HEK293 (cell line): ENCODE results near the gene SVIL.
"Not testable (repeated sequence)": the region's sequence is repeated elsewhere in the genome, so short reads cannot be mapped to it uniquely, and the experiment has no call there.

Experiments
- CTCF ChIA-PET: fragments of 350-600 bp; formaldehyde crosslinking; extraction: SDS; loops from one replicate; lab custom pipeline; 2021; ENCODE audit warnings: antibody characterized with exemption; lab: Yijun Ruan, JAX
- POLR2A ChIA-PET: fragments of 300-600 bp; formaldehyde crosslinking; extraction: SDS; loops from one replicate; lab custom pipeline; 2020; ENCODE audit warnings: antibody characterized with exemption, inconsistent platforms; lab: Yijun Ruan, JAX
- H3K27ac ChIP-seq: fragments of 200-500 bp; sonication (Bioruptor generic); 2 replicates; pipeline ENCODE4 v1.5.1; 2014; ENCODE audit warnings: low read depth, low read length, control low read depth, inconsistent platforms; ENCODE audit errors: extremely low read depth
- H3K36me3 ChIP-seq, 2 experiments: fragments of 200-500 bp in 1 of 2; sonication (Bioruptor generic) in 1 of 2; 1 replicate in 1 of 2; 2 replicates in 1 of 2; pipeline ENCODE4 v1.5.1; 2014 to 2017; ENCODE audit warnings: inconsistent platforms in 2 of 2, low read length in 2 of 2; ENCODE audit not compliant: control insufficient read depth in 2 of 2, insufficient read depth in 1 of 2
- H3K4me1 ChIP-seq: fragments of 200-500 bp; sonication (Bioruptor generic); 2 replicates; pipeline ENCODE4 v1.5.1; 2014; ENCODE audit warnings: mild to moderate bottlenecking, low read length, inconsistent platforms; ENCODE audit not compliant: control insufficient read depth, insufficient read depth
- H3K4me3 ChIP-seq: 2 replicates; pipeline ENCODE4 v1.5.1; 2011; ENCODE audit warnings: low read depth, mild to moderate bottlenecking, control low read depth, low read length, moderate library complexity
- H3K9me3 ChIP-seq: fragments of 200-500 bp; sonication (Bioruptor generic); 2 replicates; pipeline ENCODE4 v1.5.1; 2014; ENCODE audit warnings: low read depth, low read length, inconsistent platforms; ENCODE audit not compliant: control insufficient read depth, insufficient read depth
- MYNN ChIP-seq: fragments of 450-650 bp; formaldehyde crosslinking; IDR thresholded peaks from 2 replicates; pipeline ENCODE4 v1.5.1; 2016; ENCODE audit warnings: missing biosample characterization, missing genetic modification characterization, borderline replicate concordance
- PRDM1 ChIP-seq: fragments of 450-650 bp; formaldehyde crosslinking; IDR thresholded peaks from 2 replicates; pipeline ENCODE4; 2016; ENCODE audit warnings: missing biosample characterization, missing genetic modification characterization
- TRIM28 ChIP-seq: IDR thresholded peaks from 2 replicates; pipeline ENCODE4 v1.6.1; 2011; ENCODE audit warnings: low read length, control low read depth, borderline replicate concordance
- YY1 ChIP-seq: fragments of 450-650 bp; formaldehyde crosslinking; IDR thresholded peaks from 2 replicates; pipeline ENCODE4 v1.5.1; 2018; ENCODE audit warnings: missing biosample characterization, missing genetic modification characterization
- ZFP37 ChIP-seq: fragments of 450-650 bp; formaldehyde crosslinking; IDR thresholded peaks from 2 replicates; pipeline ENCODE4 v1.5.1; 2016; ENCODE audit warnings: missing biosample characterization, missing genetic modification characterization
- ZNF121 ChIP-seq: fragments of 450-650 bp; formaldehyde crosslinking; IDR thresholded peaks from 2 replicates; pipeline ENCODE4 v1.5.1; 2016; ENCODE audit warnings: missing biosample characterization, missing genetic modification characterization
- ZNF23 ChIP-seq: fragments of 450-650 bp; formaldehyde crosslinking; IDR thresholded peaks from 2 replicates; pipeline ENCODE4 v1.5.1; 2016; ENCODE audit warnings: missing biosample characterization, missing genetic modification characterization, borderline replicate concordance
- ZNF391 ChIP-seq: fragments of 450-650 bp; formaldehyde crosslinking; IDR thresholded peaks from 2 replicates; pipeline ENCODE4 v1.5.1; 2016; ENCODE audit warnings: low read depth, missing biosample characterization, missing genetic modification characterization, borderline replicate concordance
- ZNF514 ChIP-seq: fragments of 450-650 bp; formaldehyde crosslinking; IDR thresholded peaks from 2 replicates; pipeline ENCODE4 v1.5.1; 2016; ENCODE audit warnings: missing biosample characterization, missing genetic modification characterization
- ZNF571 ChIP-seq: fragments of 450-650 bp; formaldehyde crosslinking; IDR thresholded peaks from 2 replicates; pipeline ENCODE4 v1.5.0; 2017; ENCODE audit warnings: missing biosample characterization, missing genetic modification characterization
- ZNF626 ChIP-seq: fragments of 450-650 bp; sonication (Bioruptor Pico); formaldehyde crosslinking; IDR thresholded peaks from 2 replicates; pipeline ENCODE4 v1.5.1; 2018; ENCODE audit warnings: missing biosample characterization, missing genetic modification characterization, inconsistent platforms
- ZNF677 ChIP-seq: fragments of 450-650 bp; IDR thresholded peaks from 2 replicates; pipeline ENCODE4 v1.5.0; 2018; ENCODE audit warnings: missing biosample characterization, mild to moderate bottlenecking, missing genetic modification characterization, moderate library complexity
- ZNF747 ChIP-seq: fragments of 450-650 bp; formaldehyde crosslinking; IDR thresholded peaks from 2 replicates; pipeline ENCODE4 v1.5.1; 2016; ENCODE audit warnings: missing biosample characterization, missing genetic modification characterization
- TF ChIP-seq, protein P1 (sequence below): fragments of 450-650 bp; formaldehyde crosslinking; IDR thresholded peaks from 2 replicates; pipeline ENCODE4 v1.5.1; 2016; ENCODE audit warnings: missing biosample characterization, missing genetic modification characterization
- TF ChIP-seq, protein P2 (sequence below): fragments of 450-650 bp; formaldehyde crosslinking; IDR thresholded peaks from 2 replicates; pipeline ENCODE4 v1.5.1; 2016; ENCODE audit warnings: missing biosample characterization, missing genetic modification characterization
- TF ChIP-seq, protein P3 (sequence below): fragments of 450-650 bp; formaldehyde crosslinking; IDR thresholded peaks from 2 replicates; pipeline ENCODE4 v1.5.1; 2016; ENCODE audit warnings: missing biosample characterization, missing genetic modification characterization
- TF ChIP-seq, protein P4 (sequence below): fragments of 450-650 bp; formaldehyde crosslinking; IDR thresholded peaks from 2 replicates; pipeline ENCODE4 v1.5.1; 2016; ENCODE audit warnings: missing biosample characterization, missing genetic modification characterization
- TF ChIP-seq, protein P5 (sequence below): IDR thresholded peaks from 2 replicates; pipeline ENCODE4 v1.6.1; 2011; ENCODE audit warnings: mild to moderate bottlenecking, low read depth, low read length, borderline replicate concordance
- TF ChIP-seq, protein P6 (sequence below): fragments of 450-650 bp; formaldehyde crosslinking; IDR thresholded peaks from 2 replicates; pipeline ENCODE4; 2016; ENCODE audit warnings: missing biosample characterization, missing genetic modification characterization
- TF ChIP-seq, protein P7 (sequence below): fragments of 450-650 bp; formaldehyde crosslinking; IDR thresholded peaks from 2 replicates; pipeline ENCODE4 v1.5.1; 2016; ENCODE audit warnings: missing biosample characterization, missing genetic modification characterization

The SVIL gene

DNA sequence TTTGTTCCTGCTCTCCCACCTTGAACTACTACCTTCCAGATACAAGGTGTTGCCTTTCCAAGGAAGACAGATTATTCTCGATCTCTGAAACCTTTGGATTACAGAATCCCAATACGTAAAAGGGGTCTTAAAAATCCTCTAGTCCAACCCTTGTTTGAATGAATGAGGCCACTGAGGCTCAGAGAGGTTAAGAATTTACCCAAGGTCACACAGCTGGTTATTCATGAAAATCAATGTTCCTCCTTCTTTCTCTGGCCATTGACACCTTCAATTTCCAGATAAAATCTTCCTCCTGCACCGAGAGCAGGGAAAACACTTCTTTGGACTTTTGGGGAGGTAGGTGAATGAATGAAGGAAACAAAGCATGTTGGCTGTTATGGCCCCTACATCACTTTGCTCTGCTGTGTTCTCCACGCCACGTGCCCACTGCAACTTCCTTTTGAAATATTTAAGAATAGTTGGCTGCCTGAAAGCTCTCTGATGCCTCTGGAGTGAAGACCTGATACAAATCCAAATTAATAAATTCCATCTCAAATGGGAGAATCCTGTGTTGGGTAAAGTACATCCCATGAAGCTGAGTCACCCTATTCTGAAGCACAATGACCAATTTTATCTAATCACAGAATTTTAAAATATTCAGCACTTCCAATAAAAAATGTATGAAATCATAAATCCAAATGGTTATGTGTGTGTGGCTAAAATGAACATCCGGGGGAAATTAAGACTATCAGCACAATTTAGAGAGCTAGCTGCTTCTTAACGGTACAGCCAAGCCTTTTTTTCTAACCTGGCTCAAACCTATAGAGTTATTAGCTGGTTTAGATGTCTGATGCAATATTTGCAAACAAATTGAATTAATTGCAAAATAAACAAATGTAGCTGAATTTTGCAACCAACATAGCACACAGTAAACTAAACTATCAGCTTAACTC lies 7.3 kb downstream of the SVIL start (continued):
- TF ChIP-seq, protein P1, sequence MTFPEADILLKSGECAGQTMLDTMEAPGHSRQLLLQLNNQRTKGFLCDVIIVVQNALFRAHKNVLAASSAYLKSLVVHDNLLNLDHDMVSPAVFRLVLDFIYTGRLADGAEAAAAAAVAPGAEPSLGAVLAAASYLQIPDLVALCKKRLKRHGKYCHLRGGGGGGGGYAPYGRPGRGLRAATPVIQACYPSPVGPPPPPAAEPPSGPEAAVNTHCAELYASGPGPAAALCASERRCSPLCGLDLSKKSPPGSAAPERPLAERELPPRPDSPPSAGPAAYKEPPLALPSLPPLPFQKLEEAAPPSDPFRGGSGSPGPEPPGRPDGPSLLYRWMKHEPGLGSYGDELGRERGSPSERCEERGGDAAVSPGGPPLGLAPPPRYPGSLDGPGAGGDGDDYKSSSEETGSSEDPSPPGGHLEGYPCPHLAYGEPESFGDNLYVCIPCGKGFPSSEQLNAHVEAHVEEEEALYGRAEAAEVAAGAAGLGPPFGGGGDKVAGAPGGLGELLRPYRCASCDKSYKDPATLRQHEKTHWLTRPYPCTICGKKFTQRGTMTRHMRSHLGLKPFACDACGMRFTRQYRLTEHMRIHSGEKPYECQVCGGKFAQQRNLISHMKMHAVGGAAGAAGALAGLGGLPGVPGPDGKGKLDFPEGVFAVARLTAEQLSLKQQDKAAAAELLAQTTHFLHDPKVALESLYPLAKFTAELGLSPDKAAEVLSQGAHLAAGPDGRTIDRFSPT (tag by site-specific recombination) = no peak
- TF ChIP-seq MYNN (tag by site-specific recombination) (no peak), ZNF121 (tag by site-specific recombination) (no peak), ZNF514 (tag by site-specific recombination) (no peak)
- TF ChIP-seq, protein P2, sequence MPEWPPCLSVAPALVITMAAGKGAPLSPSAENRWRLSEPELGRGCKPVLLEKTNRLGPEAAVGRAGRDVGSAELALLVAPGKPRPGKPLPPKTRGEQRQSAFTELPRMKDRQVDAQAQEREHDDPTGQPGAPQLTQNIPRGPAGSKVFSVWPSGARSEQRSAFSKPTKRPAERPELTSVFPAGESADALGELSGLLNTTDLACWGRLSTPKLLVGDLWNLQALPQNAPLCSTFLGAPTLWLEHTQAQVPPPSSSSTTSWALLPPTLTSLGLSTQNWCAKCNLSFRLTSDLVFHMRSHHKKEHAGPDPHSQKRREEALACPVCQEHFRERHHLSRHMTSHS = no peak
- TF ChIP-seq, all 188 proteins: peak for 2

DNA sequence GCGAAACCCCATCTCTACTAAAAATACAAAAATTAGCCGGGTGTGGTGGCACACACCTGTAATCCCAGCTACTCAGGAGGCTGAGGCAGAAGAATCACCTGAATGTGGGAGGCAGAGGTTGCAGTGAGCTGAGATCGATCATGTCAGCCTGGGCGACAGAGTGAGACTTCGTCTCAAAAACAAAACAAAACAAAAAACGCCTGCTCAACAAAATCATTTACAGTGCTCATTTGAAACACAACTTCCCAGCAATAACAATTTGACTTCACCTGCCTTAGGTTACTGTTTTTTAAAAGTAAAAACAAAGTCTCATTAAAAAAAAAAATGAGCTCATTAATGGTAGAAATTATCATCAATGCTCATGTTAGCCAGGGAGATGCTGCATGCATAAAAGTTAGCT lies 10.4 kb downstream of the SVIL start:
- H3K9me3 ChIP-seq, H3K27ac ChIP-seq, H3K36me3 ChIP-seq, POLR2A ChIA-PET, H3K4me1 ChIP-seq, H3K4me3 ChIP-seq: not testable (repeated sequence)
- CTCF ChIA-PET = interaction anchor here (0.6 to 1.4 kb wide), 4 partner anchors 33 to 695 kb away, joined by 3 to 5 read pairs (median 4); no protein-coding TSS in a partner anchor

DNA sequence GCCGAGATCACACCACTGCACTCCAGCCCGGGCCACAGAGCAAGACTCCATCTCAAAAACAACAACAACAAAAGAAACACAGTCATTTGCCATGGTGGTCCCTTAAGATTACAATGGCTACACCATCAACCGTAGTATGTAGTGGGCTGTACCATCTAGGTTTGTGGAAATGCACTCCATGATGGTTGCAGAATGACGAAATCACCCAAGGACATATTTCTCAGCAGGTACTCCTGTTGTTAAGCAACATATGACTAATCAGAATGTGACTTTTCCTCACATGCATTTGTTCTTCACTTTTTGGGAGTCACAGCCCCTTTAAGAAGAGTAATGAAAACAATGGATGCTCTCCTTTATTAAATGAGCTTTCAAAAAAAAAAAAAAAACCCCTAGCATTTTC lies 11.0 kb downstream of the SVIL start:
- Histone ChIP-seq H3K4me1 (peaks cover 13% of the 10 kb centered on the region), H3K4me3 (no peak overlapping the region), H3K36me3 (no peaks in the 10 kb centered on the region), H3K27ac (no peak overlapping the region), H3K9me3 (no peaks in the 10 kb centered on the region)
- CTCF ChIA-PET = no interaction called here
- POLR2A ChIA-PET = interaction anchor here (0.6 kb wide), 1 partner anchor 831 kb away, joined by 3 read pairs; no protein-coding TSS in a partner anchor
- TF ChIP-seq, protein P3, sequence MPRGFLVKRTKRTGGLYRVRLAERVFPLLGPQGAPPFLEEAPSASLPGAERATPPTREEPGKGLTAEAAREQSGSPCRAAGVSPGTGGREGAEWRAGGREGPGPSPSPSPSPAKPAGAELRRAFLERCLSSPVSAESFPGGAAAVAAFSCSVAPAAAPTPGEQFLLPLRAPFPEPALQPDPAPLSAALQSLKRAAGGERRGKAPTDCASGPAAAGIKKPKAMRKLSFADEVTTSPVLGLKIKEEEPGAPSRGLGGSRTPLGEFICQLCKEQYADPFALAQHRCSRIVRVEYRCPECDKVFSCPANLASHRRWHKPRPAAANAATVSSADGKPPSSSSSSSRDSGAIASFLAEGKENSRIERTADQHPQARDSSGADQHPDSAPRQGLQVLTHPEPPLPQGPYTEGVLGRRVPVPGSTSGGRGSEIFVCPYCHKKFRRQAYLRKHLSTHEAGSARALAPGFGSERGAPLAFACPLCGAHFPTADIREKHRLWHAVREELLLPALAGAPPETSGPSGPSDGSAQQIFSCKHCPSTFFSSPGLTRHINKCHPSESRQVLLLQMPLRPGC (tag by site-specific recombination) = no peak
- no peak for TF ChIP-seq ZNF677 (tag by site-specific recombination)
- TF ChIP-seq, protein P4, sequence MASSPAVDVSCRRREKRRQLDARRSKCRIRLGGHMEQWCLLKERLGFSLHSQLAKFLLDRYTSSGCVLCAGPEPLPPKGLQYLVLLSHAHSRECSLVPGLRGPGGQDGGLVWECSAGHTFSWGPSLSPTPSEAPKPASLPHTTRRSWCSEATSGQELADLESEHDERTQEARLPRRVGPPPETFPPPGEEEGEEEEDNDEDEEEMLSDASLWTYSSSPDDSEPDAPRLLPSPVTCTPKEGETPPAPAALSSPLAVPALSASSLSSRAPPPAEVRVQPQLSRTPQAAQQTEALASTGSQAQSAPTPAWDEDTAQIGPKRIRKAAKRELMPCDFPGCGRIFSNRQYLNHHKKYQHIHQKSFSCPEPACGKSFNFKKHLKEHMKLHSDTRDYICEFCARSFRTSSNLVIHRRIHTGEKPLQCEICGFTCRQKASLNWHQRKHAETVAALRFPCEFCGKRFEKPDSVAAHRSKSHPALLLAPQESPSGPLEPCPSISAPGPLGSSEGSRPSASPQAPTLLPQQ (tag by site-specific recombination) = peak; percentile 33; the same call in 1 of the 2 replicates
- no peak for TF ChIP-seq YY1
- TF ChIP-seq ZNF23 (tag by site-specific recombination) = no peak
- TF ChIP-seq ZNF514 (tag by site-specific recombination) = no peak
- TF ChIP-seq ZNF391 = no peak
- TF ChIP-seq ZNF571 (tag by site-specific recombination) = no peak
- TF ChIP-seq, protein P5, sequence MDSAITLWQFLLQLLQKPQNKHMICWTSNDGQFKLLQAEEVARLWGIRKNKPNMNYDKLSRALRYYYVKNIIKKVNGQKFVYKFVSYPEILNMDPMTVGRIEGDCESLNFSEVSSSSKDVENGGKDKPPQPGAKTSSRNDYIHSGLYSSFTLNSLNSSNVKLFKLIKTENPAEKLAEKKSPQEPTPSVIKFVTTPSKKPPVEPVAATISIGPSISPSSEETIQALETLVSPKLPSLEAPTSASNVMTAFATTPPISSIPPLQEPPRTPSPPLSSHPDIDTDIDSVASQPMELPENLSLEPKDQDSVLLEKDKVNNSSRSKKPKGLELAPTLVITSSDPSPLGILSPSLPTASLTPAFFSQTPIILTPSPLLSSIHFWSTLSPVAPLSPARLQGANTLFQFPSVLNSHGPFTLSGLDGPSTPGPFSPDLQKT = no peak
- no peak for TF ChIP-seq ZNF747 (tag by site-specific recombination)
- TF ChIP-seq ZFP37 (tag by site-specific recombination) = no peak
- TF ChIP-seq, protein P6, sequence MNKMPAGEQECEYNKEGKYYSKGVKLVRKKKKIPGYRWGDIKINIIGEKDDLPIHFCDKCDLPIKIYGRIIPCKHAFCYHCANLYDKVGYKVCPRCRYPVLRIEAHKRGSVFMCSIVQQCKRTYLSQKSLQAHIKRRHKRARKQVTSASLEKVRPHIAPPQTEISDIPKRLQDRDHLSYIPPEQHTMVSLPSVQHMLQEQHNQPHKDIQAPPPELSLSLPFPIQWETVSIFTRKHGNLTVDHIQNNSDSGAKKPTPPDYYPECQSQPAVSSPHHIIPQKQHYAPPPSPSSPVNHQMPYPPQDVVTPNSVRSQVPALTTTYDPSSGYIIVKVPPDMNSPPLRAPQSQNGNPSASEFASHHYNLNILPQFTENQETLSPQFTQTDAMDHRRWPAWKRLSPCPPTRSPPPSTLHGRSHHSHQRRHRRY (tag by site-specific recombination) = no peak
- 0 out of 2 replicates have a peak, but pooled peaks have one; percentile 23 for TF ChIP-seq PRDM1
- TF ChIP-seq TRIM28 = no peak
- TF ChIP-seq, protein P7, sequence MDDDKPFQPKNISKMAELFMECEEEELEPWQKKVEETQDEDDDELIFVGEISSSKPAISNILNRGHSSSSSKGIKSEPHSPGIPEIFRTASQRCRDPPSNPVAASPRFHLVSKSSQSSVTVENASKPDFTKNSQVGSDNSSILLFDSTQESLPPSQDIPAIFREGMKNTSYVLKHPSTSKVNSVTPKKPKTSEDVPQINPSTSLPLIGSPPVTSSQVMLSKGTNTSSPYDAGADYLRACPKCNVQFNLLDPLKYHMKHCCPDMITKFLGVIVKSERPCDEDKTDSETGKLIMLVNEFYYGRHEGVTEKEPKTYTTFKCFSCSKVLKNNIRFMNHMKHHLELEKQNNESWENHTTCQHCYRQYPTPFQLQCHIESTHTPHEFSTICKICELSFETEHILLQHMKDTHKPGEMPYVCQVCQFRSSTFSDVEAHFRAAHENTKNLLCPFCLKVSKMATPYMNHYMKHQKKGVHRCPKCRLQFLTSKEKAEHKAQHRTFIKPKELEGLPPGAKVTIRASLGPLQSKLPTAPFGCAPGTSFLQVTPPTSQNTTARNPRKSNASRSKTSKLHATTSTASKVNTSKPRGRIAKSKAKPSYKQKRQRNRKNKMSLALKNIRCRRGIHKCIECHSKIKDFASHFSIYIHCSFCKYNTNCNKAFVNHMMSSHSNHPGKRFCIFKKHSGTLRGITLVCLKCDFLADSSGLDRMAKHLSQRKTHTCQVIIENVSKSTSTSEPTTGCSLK (tag by site-specific recombination) = no peak
- no peak for TF ChIP-seq ZNF626 (tag by site-specific recombination)
